Head of caudate nucleus (tissue), 42 donors: ENCODE measurements around the gene UNC13A.
"Not testable (repeated sequence)": the region's sequence is repeated elsewhere in the genome, so short reads cannot be mapped to it uniquely, and the experiment has no call there.

ENCODE experiments used
- DNase-seq, 42 donors: peaks; one replicate each; pipeline versions ENCODE4 v3.0.0 to v3.0.0-alpha.2; 2020 to 2021; ENCODE audit warnings: mixed read lengths in 7 of 42
- intact Hi-C: fragments of 100-400 bp; cut with DNase I; formaldehyde crosslinking; loops from one replicate; pipeline ENCODE4 v1.15.0; 2022

UNC13A gene

GRCh38 chr19:17560205-17560595, 128.0 kb downstream of the UNC13A start:
- intact Hi-C loops = no loop called here
- DNase-seq = peak in 1 of 42 donors; percentile 53

- intact Hi-C loops = no loop called here
- peak in 12 of 42 donors; percentile 6 to 46 (median 30) for DNase-seq
Measured at GRCh38 chr19:17557466-17557865, 130.7 kb downstream of the UNC13A start.

GRCh38 chr19:17556995-17557394, 131.2 kb downstream of the UNC13A start:
- no peak for DNase-seq
- intact Hi-C loops = no loop called here

GRCh38 chr19:17555929-17556813, 132.0 kb downstream of the UNC13A start:
- intact Hi-C loops = no loop called here
- DNase-seq = peak; percentile 9 to 77 (median 54)

GRCh38 chr19:17555480-17555928, 132.7 kb downstream of the UNC13A start, which contains the start of gene COLGALT1:
Gene COLGALT1, plus strand, starts transcription at chr19:17555649. Its CDS starts 65 bp downstream, at chr19:17555714.
- intact Hi-C loops = no loop called here
- DNase-seq = peak; percentile 98 to 100 (median 99)

GRCh38 chr19:17554968-17555479, 133.1 kb downstream of the UNC13A start:
- intact Hi-C loops = no loop called here
- DNase-seq = no peak

GRCh38 chr19:17553256-17553655, 134.9 kb downstream of the UNC13A start:
- DNase-seq = peak in 18 of 42 donors; percentile 4 to 51 (median 28)
- intact Hi-C loops = no loop called here

- intact Hi-C loops = not testable (repeated sequence)
Measured at GRCh38 chr19:17552735-17553134, 135.4 kb downstream of the UNC13A start.

More at GRCh38 chr19:17552735-17553134, 135.4 kb downstream of the UNC13A start:
- DNase-seq = not testable (repeated sequence)
